NCI-H2196 treated with DMSO at 0.1 percent for 48 hours (cell line): ENCODE measurements around the gene KRT15.

ENCODE experiments used
- DNase-seq: peaks from one replicate; lab custom pipeline; 2025; ENCODE audit not compliant: unreplicated experiment; lab: John Stamatoyannopoulos, UW

The KRT15 gene

GRCh38 chr17:41484920-41485904, 33.5 kb downstream of the KRT15 start:
- DNase-seq = no peak

GRCh38 chr17:41483991-41484826, 34.5 kb downstream of the KRT15 start:
- peak; percentile 10 for DNase-seq

GRCh38 chr17:41483531-41483930, 35.2 kb downstream of the KRT15 start:
- DNase-seq = no peak

- DNase-seq = no peak
These were observed 37.7 kb downstream of the KRT15 start, which contains the start of gene KRT35 for GRCh38 chr17:41481036-41481435. Gene KRT35, minus strand, starts transcription at chr17:41481151. Its CDS starts 54 bp downstream, at chr17:41481097.

- DNase-seq = no peak
These were observed 38.1 kb downstream of the KRT15 start for GRCh38 chr17:41480581-41480980.

GRCh38 chr17:41480136-41480535, 38.6 kb downstream of the KRT15 start:
- DNase-seq = no peak

GRCh38 chr17:41478237-41478636, 40.5 kb downstream of the KRT15 start:
- DNase-seq = no peak

GRCh38 chr17:41476866-41477815, 41.5 kb downstream of the KRT15 start:
- DNase-seq = no peak

GRCh38 chr17:41475421-41475820, 43.3 kb downstream of the KRT15 start:
- no peak for DNase-seq

- DNase-seq = no peak
These were observed 43.8 kb downstream of the KRT15 start for GRCh38 chr17:41474863-41475262.

GRCh38 chr17:41468346-41468745, 50.3 kb downstream of the KRT15 start:
- no peak for DNase-seq

GRCh38 chr17:41467561-41467960, 51.1 kb downstream of the KRT15 start:
- no peak for DNase-seq

GRCh38 chr17:41466988-41467387, 51.7 kb downstream of the KRT15 start, which contains the start of gene KRT32:
Gene KRT32, minus strand, starts transcription at chr17:41467386. Its CDS starts 61 bp downstream, at chr17:41467325.
- no peak for DNase-seq

- peak; percentile 47 for DNase-seq
These were observed 54.0 kb downstream of the KRT15 start for GRCh38 chr17:41464682-41465081.

GRCh38 chr17:41464173-41464572, 54.5 kb downstream of the KRT15 start:
- DNase-seq = no peak

GRCh38 chr17:41463746-41464145, 54.9 kb downstream of the KRT15 start:
- no peak for DNase-seq
